GM21717 (cell line): Measurements from ENCODE around the gene CHRNB4.
"Not testable (repeated sequence)": the region's sequence is repeated elsewhere in the genome, so short reads cannot be mapped to it uniquely, and the experiment has no call there.

Experiments
- ATAC-seq: cut with Tn5 transposase; IDR thresholded peaks from one replicate; pipeline ENCODE4 v1.9.1; 2021; ENCODE audit warnings: mild to moderate bottlenecking, moderate library complexity; ENCODE audit not compliant: unreplicated experiment

Gene CHRNB4

GRCh38 chr15:78641102-78641748 lies at the start of gene CHRNB4:
Gene CHRNB4, minus strand, starts transcription at chr15:78641210. Its CDS starts 77 bp downstream, at chr15:78641133.
- no peak for ATAC-seq

DNA sequence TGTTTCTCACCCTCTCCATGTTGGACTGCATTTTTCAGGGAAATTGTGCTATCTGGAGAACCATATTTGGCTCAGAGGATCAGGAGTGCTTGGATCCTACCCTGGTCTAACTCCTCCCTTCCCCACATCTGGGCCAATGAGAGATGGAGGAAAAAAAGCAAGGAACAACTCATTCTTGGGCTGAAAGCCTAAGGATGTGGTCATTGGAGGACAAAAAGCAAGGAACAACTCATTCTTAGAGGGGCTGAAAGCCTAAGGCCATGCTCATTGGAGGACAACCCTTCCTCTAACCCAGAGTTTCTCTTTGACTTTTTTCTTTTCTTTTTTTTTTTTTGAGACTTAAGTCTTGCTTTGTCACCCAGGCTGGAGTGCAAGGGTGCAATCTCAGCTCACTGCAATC lies 48.6 kb upstream of the CHRNB4 start:
- ATAC-seq, result no peak

GRCh38 chr15:78685925-78686324 lies 44.9 kb upstream of the CHRNB4 start:
- no peak for ATAC-seq

- ATAC-seq, result no peak
Observed at GRCh38 chr15:78685159-78685921, 44.3 kb upstream of the CHRNB4 start.

DNA sequence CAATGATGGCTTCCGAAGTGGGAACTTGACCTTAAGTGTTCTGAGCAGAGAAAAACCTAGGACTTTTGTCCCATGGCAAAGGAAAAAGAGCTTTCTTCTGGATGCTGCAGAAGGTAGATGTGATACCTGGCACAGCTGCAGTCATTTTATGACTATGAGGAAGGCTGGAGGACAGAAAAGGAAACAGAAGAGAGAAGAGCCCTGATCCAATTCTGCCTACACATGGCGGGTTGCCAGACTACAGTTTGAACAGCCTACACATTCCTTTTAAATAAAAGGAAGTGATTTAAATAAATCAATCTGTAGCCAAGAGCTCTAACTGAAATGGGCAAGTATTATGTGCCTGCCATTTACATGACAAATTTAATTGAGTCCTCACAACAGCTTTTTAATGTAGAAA lies 43.6 kb upstream of the CHRNB4 start:
- ATAC-seq, result no peak

DNA sequence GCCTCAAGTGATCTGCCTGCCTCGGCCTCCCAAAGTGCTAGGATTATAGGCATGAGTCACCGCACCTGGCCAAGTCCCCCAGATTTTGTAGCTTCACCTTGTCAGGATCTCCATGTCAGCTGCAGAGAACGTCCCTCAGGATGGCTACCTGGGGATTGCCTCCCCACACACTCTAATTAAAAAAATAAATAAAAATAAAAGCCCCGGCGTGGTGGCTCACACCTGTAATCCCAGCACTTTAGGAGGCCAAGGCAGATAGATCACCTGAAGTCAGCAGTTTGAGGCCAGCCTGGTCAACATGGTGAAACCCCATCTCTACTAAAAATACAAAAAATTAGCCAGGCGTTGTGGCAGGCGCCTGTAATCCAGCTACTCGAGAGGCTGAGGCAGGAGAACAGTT lies 42.6 kb upstream of the CHRNB4 start:
- not testable (repeated sequence) for ATAC-seq

GRCh38 chr15:78682693-78683410 lies 41.8 kb upstream of the CHRNB4 start:
- no peak for ATAC-seq

- no peak for ATAC-seq
Observed at GRCh38 chr15:78682004-78682651, 41.1 kb upstream of the CHRNB4 start.

- no peak for ATAC-seq
Observed at GRCh38 chr15:78681281-78682003, 40.4 kb upstream of the CHRNB4 start.

DNA sequence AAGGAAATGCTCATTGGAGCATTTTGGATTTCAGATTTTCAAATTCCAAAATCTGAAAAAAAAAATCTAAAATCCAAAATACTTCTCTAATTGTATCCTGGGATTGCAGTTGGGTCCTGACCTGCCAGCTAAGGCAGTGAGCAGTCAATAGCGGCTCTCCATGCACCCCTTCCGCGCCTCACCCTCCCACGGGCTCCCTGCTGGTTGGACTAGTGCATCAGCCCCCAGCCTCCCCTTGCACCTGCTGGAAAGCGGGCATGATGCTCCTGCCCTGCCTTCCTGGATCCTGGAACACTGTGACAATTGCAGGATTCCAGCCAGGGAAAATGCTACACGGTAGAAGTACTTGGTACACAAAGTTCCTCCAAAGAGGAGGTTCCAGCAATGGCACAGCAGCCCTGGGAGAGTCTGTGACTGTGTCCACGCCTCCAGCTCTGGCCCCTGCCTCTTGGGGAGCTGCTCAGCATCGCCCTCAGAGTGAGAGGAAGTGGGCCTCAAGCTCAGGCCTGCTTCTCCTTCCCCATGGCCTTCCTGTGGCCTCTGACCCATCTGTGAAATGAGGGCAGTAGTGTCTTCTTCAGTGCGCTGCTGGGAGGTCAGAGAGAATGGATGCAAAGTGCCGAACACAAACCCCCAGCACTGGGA lies 39.5 kb upstream of the CHRNB4 start:
- no peak for ATAC-seq

- no peak for ATAC-seq
Observed at GRCh38 chr15:78679089-78679511, 38.1 kb upstream of the CHRNB4 start.

GRCh38 chr15:78676424-78677110 lies 35.6 kb upstream of the CHRNB4 start:
- ATAC-seq, result no peak

GRCh38 chr15:78675617-78676360 lies 34.8 kb upstream of the CHRNB4 start:
- ATAC-seq, result no peak

DNA sequence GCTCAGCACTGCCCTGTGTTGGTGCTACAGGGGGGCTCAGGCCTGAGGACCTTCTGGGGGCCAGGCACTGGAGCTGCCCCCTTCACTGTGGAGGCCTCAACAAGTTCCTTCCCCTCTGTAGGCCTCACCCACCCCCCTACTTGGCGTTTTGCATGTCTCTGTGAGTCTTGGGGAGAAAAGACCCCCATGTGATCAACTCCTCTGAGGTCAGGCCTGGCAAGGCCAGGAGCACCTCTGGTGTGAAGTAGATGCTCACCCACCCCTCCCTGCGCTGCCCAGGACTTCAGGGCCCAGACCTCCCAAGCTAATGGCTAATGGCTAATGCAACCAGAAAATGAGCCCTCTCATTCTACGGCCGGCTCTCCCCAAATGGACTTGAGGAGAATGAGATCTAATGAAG lies 34.2 kb upstream of the CHRNB4 start:
- ATAC-seq, result no peak

- no peak for ATAC-seq
Observed at GRCh38 chr15:78673917-78674444, 33.0 kb upstream of the CHRNB4 start.

DNA sequence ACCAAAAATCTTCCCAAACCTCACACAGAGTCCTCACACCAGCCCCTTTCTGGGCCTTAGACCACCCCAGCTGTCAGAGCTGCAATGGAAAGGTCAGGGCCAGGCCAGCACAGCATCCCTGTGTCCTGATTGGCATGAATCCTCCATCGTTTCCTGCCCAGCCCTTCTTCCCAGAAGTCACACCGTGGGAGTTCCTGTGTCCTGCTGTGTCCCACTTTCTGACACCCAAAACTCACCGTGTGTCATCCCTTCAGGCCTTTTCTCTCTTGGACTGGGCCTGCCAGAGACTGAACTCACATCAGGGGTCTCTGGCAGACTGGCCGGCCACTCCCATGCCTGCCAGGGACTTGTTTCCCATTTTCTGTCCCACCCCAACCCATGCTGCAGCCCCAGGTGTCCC lies 32.5 kb upstream of the CHRNB4 start:
- no peak for ATAC-seq

GRCh38 chr15:78672285-78673014 lies 31.4 kb upstream of the CHRNB4 start:
- no peak for ATAC-seq

GRCh38 chr15:78671626-78672211 lies 30.7 kb upstream of the CHRNB4 start:
- no peak for ATAC-seq
